ENCODE measurements around the gene AP1S3.

DNA sequence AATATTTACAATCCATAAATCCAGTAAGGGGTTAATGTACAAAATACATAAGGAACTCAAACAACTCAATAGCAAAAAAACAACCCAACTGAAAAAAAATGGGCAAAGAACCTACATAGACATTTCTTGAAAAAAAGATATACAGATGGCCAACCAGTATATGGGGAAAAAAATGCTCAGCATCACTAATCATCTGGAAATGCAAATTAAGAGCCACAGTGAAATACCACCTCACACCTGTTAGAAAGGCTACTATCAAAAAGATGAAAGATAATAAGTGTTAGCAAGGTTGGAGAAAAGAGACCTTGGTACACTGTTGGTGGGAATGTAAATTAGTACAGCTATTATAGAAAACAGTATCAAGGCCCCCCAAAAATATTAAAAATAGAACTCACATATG lies 14.6 kb downstream of the AP1S3 start:
- TF ChIP-seq, protein P1, sequence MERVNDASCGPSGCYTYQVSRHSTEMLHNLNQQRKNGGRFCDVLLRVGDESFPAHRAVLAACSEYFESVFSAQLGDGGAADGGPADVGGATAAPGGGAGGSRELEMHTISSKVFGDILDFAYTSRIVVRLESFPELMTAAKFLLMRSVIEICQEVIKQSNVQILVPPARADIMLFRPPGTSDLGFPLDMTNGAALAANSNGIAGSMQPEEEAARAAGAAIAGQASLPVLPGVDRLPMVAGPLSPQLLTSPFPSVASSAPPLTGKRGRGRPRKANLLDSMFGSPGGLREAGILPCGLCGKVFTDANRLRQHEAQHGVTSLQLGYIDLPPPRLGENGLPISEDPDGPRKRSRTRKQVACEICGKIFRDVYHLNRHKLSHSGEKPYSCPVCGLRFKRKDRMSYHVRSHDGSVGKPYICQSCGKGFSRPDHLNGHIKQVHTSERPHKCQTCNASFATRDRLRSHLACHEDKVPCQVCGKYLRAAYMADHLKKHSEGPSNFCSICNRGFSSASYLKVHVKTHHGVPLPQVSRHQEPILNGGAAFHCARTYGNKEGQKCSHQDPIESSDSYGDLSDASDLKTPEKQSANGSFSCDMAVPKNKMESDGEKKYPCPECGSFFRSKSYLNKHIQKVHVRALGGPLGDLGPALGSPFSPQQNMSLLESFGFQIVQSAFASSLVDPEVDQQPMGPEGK (CRISPR knock-in tag; IDR thresholded peaks at IDR 0.05; ENCODE audit: borderline replicate concordance), result no peak
- no peak for TF ChIP-seq RARB (CRISPR knock-in tag; IDR thresholded peaks at IDR 0.05)
- no peak for TF ChIP-seq ZC3H10 (CRISPR knock-in tag; IDR thresholded peaks at IDR 0.05)
- no peak for TF ChIP-seq ZNF8 (CRISPR knock-in tag; IDR thresholded peaks at IDR 0.05)
- no peak for TF ChIP-seq ZFP30 (CRISPR knock-in tag; IDR thresholded peaks at IDR 0.05)
- TF ChIP-seq, protein P2, sequence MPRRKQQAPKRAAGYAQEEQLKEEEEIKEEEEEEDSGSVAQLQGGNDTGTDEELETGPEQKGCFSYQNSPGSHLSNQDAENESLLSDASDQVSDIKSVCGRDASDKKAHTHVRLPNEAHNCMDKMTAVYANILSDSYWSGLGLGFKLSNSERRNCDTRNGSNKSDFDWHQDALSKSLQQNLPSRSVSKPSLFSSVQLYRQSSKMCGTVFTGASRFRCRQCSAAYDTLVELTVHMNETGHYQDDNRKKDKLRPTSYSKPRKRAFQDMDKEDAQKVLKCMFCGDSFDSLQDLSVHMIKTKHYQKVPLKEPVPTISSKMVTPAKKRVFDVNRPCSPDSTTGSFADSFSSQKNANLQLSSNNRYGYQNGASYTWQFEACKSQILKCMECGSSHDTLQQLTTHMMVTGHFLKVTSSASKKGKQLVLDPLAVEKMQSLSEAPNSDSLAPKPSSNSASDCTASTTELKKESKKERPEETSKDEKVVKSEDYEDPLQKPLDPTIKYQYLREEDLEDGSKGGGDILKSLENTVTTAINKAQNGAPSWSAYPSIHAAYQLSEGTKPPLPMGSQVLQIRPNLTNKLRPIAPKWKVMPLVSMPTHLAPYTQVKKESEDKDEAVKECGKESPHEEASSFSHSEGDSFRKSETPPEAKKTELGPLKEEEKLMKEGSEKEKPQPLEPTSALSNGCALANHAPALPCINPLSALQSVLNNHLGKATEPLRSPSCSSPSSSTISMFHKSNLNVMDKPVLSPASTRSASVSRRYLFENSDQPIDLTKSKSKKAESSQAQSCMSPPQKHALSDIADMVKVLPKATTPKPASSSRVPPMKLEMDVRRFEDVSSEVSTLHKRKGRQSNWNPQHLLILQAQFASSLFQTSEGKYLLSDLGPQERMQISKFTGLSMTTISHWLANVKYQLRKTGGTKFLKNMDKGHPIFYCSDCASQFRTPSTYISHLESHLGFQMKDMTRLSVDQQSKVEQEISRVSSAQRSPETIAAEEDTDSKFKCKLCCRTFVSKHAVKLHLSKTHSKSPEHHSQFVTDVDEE (CRISPR knock-in tag; IDR thresholded peaks at IDR 0.05), result no peak
- TF ChIP-seq, protein P3, sequence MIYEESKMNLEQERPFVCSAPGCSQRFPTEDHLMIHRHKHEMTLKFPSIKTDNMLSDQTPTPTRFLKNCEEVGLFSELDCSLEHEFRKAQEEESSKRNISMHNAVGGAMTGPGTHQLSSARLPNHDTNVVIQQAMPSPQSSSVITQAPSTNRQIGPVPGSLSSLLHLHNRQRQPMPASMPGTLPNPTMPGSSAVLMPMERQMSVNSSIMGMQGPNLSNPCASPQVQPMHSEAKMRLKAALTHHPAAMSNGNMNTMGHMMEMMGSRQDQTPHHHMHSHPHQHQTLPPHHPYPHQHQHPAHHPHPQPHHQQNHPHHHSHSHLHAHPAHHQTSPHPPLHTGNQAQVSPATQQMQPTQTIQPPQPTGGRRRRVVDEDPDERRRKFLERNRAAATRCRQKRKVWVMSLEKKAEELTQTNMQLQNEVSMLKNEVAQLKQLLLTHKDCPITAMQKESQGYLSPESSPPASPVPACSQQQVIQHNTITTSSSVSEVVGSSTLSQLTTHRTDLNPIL (CRISPR knock-in tag; IDR thresholded peaks at IDR 0.05; ENCODE audit: low read depth), result no peak
- TF ChIP-seq ZNF70 (CRISPR knock-in tag; IDR thresholded peaks at IDR 0.05), result no peak
- no peak for TF ChIP-seq TCF4 (CRISPR knock-in tag; IDR thresholded peaks at IDR 0.05; ENCODE audit: borderline replicate concordance)
- TF ChIP-seq ARNTL (CRISPR knock-in tag; IDR thresholded peaks at IDR 0.05; ENCODE audit: borderline replicate concordance, low read depth), result no peak

Measured in SK-N-SH treated with all-trans-retinoic acid at 6 μM for 48 hours (cell line).